Uterus (tissue), 4 donors: ENCODE results near the gene MID1. TPM values are rescaled to one million over a fixed set of nuclear protein-coding genes. Genes with fewer than 3 reads are reported as not detected.

Experiments
- DNase-seq, 2 donors: peaks; one replicate each; pipeline ENCODE4 v3.0.0-alpha.2; 2019 to 2020
- H3K27ac ChIP-seq, 2 donors: fragments of 200-600 bp; sonication (generic); 1 replicate in 1 of 2; 2 replicates in 1 of 2; pipeline ENCODE4 v1.5.1; 2016 to 2018
- H3K27me3 ChIP-seq, 2 donors: fragments of 200-600 bp; sonication (generic); one replicate each; pipeline ENCODE4 v1.5.1; 2018 to 2019; ENCODE audit warnings: control low read depth in 1 of 2
- H3K36me3 ChIP-seq, 2 donors: fragments of 200-600 bp; sonication (generic); one replicate each; pipeline ENCODE4 v1.5.1; 2019; ENCODE audit warnings: control low read depth in 1 of 2
- H3K4me1 ChIP-seq, 2 donors: fragments of 200-600 bp; sonication (generic); one replicate each; pipeline ENCODE4 v1.5.1; 2018 to 2019; ENCODE audit warnings: control low read depth in 1 of 2
- H3K4me3 ChIP-seq, 2 donors: fragments of 200-600 bp; sonication (generic); 1 replicate in 1 of 2; 2 replicates in 1 of 2; pipeline ENCODE4 v1.5.1; 2018 to 2019; ENCODE audit warnings: mild to moderate bottlenecking in 1 of 2
- H3K9me3 ChIP-seq, 2 donors: fragments of 200-600 bp; sonication (generic); one replicate each; pipeline ENCODE4 v1.5.1; 2019; ENCODE audit warnings: control low read depth in 1 of 2
- POLR2A ChIP-seq, 2 donors: fragments of 450-650 bp; IDR thresholded peaks; one replicate each; pipeline ENCODE4 v1.6.1; 2016; ENCODE audit warnings: antibody characterized with exemption in 2 of 2, mild to moderate bottlenecking in 1 of 2, moderate library complexity in 1 of 2
- intact Hi-C: fragments of 100-400 bp; cut with DNase I; formaldehyde crosslinking; loops from one replicate; pipeline ENCODE4 v1.15.1; 2023; ENCODE audit warnings: low total_unique reads
- total RNA-seq, 4 donors: library from RNA; depleted of rRNA in 3 of 4; stranded (reverse); fragments of >200 nt in 3 of 4; gene quantifications; one replicate each; pipeline versions ENCODE4 v1.1.0 to v1.2.4, GENCODE V29; 2014 to 2023
- TF ChIP-seq, protein P1 (sequence below), 4 experiments: fragments of 200-600 bp in 2 of 4; fragments of 450-650 bp in 2 of 4; sonication (generic) in 2 of 4; IDR thresholded peaks; one replicate each; pipeline ENCODE4 v1.5.1; 2016 to 2019; ENCODE audit warnings: antibody characterized with exemption in 4 of 4, mild to moderate bottlenecking in 2 of 4, moderate library complexity in 1 of 4
- donor health status: DM: yes; HTN: yes; CAD: no.

Gene MID1
- total RNA-seq, 4 donors from 2014 or later: 9.1 to 29.2 (median 18.8) TPM

DNA sequence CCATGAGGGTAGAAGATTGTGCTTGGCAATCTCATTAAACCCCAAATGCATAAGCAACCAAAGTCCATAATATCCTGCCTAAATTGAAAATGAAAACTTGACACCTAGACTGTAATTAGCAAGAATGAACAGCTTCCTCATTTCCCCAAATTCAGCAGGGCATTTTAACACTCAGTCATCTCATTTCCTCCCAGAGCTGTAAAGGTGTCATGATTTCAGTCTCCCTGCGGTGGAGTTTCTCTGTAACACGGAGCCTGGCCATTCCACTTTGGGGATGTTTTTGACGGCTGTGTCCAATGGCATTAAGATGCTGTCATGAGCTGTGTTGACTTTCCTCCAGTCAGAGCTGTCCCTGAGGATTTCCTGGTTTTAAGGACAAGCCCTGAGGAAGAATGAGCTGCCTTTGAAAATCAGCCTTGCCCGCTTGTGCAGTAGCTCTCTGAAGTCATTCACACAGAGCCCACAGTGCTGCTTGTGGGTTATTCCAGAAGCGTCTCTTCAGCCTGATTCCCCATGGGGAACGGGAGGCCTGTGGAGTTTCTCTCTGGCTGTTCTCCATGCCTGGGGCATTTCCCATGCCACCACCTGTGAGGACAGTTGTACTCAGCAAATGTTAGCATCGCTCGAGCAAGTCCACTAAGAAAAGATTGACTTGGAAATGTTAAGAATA lies 187.0 kb downstream of the MID1 start:
- intact Hi-C loops: no loop called here
- no peak for TF ChIP-seq POLR2A (IDR thresholded peaks at IDR 0.05)
- TF ChIP-seq, protein P1, sequence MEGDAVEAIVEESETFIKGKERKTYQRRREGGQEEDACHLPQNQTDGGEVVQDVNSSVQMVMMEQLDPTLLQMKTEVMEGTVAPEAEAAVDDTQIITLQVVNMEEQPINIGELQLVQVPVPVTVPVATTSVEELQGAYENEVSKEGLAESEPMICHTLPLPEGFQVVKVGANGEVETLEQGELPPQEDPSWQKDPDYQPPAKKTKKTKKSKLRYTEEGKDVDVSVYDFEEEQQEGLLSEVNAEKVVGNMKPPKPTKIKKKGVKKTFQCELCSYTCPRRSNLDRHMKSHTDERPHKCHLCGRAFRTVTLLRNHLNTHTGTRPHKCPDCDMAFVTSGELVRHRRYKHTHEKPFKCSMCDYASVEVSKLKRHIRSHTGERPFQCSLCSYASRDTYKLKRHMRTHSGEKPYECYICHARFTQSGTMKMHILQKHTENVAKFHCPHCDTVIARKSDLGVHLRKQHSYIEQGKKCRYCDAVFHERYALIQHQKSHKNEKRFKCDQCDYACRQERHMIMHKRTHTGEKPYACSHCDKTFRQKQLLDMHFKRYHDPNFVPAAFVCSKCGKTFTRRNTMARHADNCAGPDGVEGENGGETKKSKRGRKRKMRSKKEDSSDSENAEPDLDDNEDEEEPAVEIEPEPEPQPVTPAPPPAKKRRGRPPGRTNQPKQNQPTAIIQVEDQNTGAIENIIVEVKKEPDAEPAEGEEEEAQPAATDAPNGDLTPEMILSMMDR (IDR thresholded peaks at IDR 0.05): no peak

DNA sequence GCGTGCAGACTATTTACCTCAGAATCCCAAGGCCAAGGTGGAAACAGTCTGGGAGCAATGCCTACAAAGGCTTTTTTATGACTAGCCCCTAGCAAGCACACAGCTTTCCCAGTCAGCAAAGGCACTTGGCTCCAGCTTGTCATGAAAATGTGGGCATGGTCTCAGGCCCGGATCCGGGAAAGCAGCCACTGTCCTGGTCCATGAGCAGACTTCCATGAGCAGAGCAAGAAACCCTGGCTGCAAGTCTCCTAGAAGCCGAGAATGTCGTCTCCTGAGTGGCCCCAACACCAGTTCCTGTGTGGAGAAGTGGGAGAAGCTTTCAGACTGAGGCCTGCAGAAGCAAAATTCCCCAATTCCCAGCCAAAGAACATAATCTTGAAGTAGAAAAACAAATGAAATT lies 190.5 kb downstream of the MID1 start:
- Histone ChIP-seq H3K4me3 (no peak overlapping the region), H3K4me1 (no peaks in the 10 kb centered on the region), H3K27me3 (no peaks in the 10 kb centered on the region), H3K9me3 (no peaks in the 10 kb centered on the region), H3K36me3 (no peaks in the 10 kb centered on the region), H3K27ac (no peak overlapping the region)
- DNase-seq: no peak
- TF ChIP-seq, protein P1 (IDR thresholded peaks at IDR 0.05): no peak
- no peak for TF ChIP-seq POLR2A (IDR thresholded peaks at IDR 0.05)
- intact Hi-C loops: no loop called here

More for the DNA sequence above, 187.0 kb downstream of the MID1 start:
- H3K27ac ChIP-seq: no peak overlapping the region
- no peaks in the 10 kb centered on the region for H3K27me3 ChIP-seq
- H3K9me3 ChIP-seq: no peaks in the 10 kb centered on the region
- no peaks in the 10 kb centered on the region for H3K4me1 ChIP-seq
- H3K36me3 ChIP-seq: no peaks in the 10 kb centered on the region
- DNase-seq: no peak
- no peak overlapping the region for H3K4me3 ChIP-seq

DNA sequence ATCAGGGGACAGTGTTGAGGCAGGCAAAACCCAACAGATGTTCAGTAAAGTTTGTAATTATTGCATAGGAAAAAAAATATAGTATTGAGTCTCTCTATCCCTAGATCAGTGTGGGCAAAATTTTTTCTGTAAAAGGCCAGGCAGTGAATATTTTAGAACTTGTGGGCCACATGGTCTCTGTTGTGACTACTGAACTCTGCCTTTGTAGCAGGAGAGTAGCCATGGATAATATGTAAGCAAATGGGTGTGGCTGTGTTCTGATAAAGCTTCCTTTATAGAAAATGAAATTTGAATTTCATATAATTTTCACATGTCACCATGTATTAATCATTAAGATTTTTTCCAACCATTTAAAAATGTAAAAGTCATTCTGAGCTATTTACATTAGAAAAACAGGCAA lies 193.1 kb downstream of the MID1 start:
- H3K36me3 ChIP-seq: no peaks in the 10 kb centered on the region
- no peak overlapping the region for H3K27ac ChIP-seq
- DNase-seq: no peak
- no peaks in the 10 kb centered on the region for H3K9me3 ChIP-seq
- no peaks in the 10 kb centered on the region for H3K27me3 ChIP-seq
- no peaks in the 10 kb centered on the region for H3K4me1 ChIP-seq
- TF ChIP-seq, protein P1 (IDR thresholded peaks at IDR 0.05): no peak
- no peak for TF ChIP-seq POLR2A (IDR thresholded peaks at IDR 0.05)
- no peak overlapping the region for H3K4me3 ChIP-seq
- intact Hi-C loops: no loop called here

DNA sequence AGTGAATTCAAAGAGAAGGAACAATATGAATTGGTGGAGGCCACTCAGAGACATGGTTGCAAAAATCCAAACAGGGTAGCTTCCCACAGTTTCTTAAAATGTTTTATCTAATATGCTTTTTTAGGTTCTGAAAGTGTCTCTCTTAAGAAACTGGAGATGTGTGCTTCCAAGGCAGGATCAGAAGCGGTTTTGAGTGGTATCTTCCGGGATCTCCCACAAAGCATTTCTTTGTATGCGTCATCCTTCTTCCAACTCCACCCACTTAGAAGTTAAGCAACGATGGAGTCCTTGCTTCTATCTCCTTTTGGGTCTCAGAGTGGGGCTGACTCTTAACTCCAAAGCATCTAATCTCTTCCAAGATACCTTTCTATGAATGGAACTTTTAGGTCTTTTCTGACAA lies 196.7 kb downstream of the MID1 start:
- TF ChIP-seq POLR2A (IDR thresholded peaks at IDR 0.05): no peak
- TF ChIP-seq, protein P1 (IDR thresholded peaks at IDR 0.05): no peak
- Histone ChIP-seq H3K4me3 (no peak overlapping the region), H3K4me1 (no peaks in the 10 kb centered on the region), H3K9me3 (no peaks in the 10 kb centered on the region), H3K27me3 (no peaks in the 10 kb centered on the region), H3K27ac (no peak overlapping the region), H3K36me3 (no peaks in the 10 kb centered on the region)
- DNase-seq: no peak
- intact Hi-C loops: no loop called here

DNA sequence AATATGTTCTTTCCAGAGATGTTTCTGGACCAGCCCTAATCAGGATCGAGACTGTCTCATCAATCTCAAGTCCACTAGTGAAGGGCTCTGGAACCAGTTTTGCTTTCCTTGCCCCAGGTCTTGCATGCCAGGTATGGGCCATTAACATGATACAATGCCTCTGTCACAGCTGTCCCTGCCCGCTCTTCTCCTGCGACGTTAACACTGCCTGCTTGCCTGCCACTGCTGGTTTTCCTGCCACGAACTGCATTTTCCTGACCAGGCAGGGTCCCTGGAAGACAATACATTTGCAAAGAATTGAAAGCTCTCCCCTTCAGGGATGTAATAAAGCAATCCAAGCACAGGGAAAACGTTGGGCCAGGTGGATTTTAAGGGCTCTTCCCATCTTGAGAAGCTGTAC lies 200.3 kb downstream of the MID1 start:
- intact Hi-C loops: no loop called here
- H3K9me3 ChIP-seq: no peaks in the 10 kb centered on the region
- H3K27ac ChIP-seq: no peak overlapping the region
- DNase-seq: no peak
- H3K4me1 ChIP-seq: no peaks in the 10 kb centered on the region
- no peaks in the 10 kb centered on the region for H3K27me3 ChIP-seq
- H3K36me3 ChIP-seq: no peaks in the 10 kb centered on the region
- no peak overlapping the region for H3K4me3 ChIP-seq
- TF ChIP-seq, protein P1 (IDR thresholded peaks at IDR 0.05): no peak
- TF ChIP-seq POLR2A (IDR thresholded peaks at IDR 0.05): no peak
